Measurements from ENCODE around the gene FFAR1. TPM values are rescaled to one million over a fixed set of nuclear protein-coding genes. Genes with fewer than 3 reads are reported as not detected.

Gene FFAR1
- total RNA-seq, 1 donor from 2014 or later: not detected

Small RNA genes within 50 kb of the gene (microRNA-seq; reads per million reads assigned to microRNA genes)
- gene MIR5196: not detected

Other genes starting within 250 kb of the FFAR1 start
- 2.3 TPM for gene FXYD3, start 232.1 kb upstream of the FFAR1 start, total RNA-seq
- gene LGI4, start 212.8 kb upstream of the FFAR1 start, total RNA-seq: 10.0 TPM
- gene FXYD1, start 209.1 kb upstream of the FFAR1 start, total RNA-seq: 556 TPM
- gene FXYD7, start 204.6 kb upstream of the FFAR1 start, total RNA-seq: not detected
- 23.5 TPM for gene FXYD5, start 193.2 kb upstream of the FFAR1 start, total RNA-seq
- gene FAM187B, start 119.2 kb upstream of the FFAR1 start, total RNA-seq: not detected
- gene LSR, start 98.9 kb upstream of the FFAR1 start, total RNA-seq: 6.8 TPM
- gene USF2, start 78.9 kb upstream of the FFAR1 start, total RNA-seq: 151 TPM
- not detected for gene HAMP, start 65.4 kb upstream of the FFAR1 start, total RNA-seq
- gene MAG, start 55.7 kb upstream of the FFAR1 start, total RNA-seq: not detected
- 0.19 TPM for gene CD22, start 18.7 kb upstream of the FFAR1 start, total RNA-seq
- gene FFAR3, start 10.6 kb downstream of the FFAR1 start, total RNA-seq: 0.14 TPM
- gene GPR42, start 23.2 kb downstream of the FFAR1 start, total RNA-seq: not detected
- gene FFAR2, start 100.4 kb downstream of the FFAR1 start, total RNA-seq: 0.32 TPM
- not detected for gene KRTDAP, start 142.6 kb downstream of the FFAR1 start, total RNA-seq
- gene DMKN, start 165.7 kb downstream of the FFAR1 start, total RNA-seq: 3.4 TPM
- not detected for gene SBSN, start 180.4 kb downstream of the FFAR1 start, total RNA-seq
- not detected for gene GAPDHS, start 185.6 kb downstream of the FFAR1 start, total RNA-seq
- 84.6 TPM for gene TMEM147, start 197.7 kb downstream of the FFAR1 start, total RNA-seq
- gene ATP4A, start 215.8 kb downstream of the FFAR1 start, total RNA-seq: not detected
- gene PMIS2, start 238.3 kb downstream of the FFAR1 start, total RNA-seq: not detected